GM18858 (cell line): ENCODE measurements around the gene DGCR2.
"Not testable (repeated sequence)": the region's sequence is repeated elsewhere in the genome, so short reads cannot be mapped to it uniquely, and the experiment has no call there.

Experiments used
- ATAC-seq: cut with Tn5 transposase; IDR thresholded peaks from one replicate; pipeline ENCODE4 v1.9.1; 2021; ENCODE audit not compliant: unreplicated experiment

DGCR2 gene

GRCh38 chr22:19012308-19012986 lies 109.8 kb downstream of the DGCR2 start:
- ATAC-seq, result no peak

DNA sequence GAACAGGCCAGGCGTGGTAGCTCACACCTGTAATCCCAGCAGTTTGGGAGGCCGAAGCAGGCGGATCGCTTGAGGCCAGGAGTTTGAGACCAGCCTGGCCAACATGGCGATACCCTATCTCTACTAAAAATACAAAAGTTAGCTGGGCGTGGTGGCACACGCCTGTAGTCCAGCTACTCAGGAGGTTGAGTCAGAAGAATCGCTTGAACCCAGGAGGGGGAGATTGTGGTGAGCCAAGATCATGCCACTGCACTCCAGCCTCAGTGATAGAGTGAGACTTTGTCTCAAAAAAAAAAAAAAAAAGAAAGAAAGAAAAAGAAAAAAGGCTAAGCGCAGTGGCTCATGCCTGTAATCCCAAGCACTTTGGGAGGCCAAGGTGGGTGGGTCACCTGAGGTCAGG lies 110.6 kb downstream of the DGCR2 start:
- ATAC-seq, result not testable (repeated sequence)

DNA sequence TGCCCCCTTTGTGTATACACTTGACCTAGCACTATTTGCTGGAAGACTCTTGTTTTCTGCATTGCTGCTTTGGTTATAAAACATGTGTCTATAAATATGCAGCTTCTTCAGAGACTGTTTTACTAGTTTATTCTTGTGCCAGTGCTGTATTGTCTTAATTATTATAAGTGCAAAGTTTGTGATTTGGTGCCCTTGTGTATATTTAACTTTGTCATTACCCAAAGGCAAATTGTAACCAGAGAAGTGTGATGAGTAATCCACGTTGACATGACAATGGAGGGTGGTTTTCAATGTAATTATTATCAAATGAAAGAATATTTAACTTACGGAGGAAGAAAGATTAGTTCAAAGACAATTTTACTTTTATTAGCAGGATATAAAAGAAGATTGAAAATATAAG lies 111.1 kb downstream of the DGCR2 start:
- no peak for ATAC-seq

DNA sequence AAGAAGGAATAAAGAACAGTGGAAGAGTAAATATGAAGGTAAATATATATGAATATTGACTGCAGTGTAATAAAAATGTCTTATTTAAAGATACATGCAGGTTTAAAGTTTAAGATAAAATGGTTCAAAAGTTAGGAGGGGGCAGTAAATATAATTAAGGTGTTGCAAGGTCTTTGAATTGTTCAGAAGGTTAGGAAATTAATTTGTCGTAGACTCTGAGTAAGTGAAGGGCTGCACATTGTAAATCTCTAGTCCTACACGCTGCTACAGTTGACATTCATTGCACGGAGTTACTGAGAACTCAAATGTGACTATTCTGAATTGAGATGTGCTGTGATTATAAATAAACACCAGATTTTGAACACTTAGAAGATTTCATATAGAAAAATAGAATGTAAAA lies 116.3 kb downstream of the DGCR2 start:
- ATAC-seq, result no peak

DNA sequence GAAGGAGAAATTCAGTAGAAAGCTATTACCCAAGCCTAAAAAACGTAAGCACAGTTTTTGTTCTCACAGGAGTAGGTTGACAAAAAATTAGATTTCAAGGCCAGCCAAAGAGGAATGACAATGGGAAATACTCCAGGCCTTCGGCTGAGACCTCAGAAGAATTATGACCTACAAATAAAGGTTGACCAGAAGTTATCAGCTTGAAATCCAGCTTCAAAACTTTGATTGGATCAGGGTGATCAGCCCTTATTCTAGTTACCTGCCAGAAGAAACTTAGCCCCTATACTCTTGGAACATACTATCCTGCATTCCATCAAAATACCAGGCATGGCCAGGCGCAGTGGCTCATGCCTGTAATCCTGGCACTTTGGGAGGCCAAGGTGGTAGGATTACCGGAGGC lies 117.7 kb downstream of the DGCR2 start:
- ATAC-seq, result no peak

DNA sequence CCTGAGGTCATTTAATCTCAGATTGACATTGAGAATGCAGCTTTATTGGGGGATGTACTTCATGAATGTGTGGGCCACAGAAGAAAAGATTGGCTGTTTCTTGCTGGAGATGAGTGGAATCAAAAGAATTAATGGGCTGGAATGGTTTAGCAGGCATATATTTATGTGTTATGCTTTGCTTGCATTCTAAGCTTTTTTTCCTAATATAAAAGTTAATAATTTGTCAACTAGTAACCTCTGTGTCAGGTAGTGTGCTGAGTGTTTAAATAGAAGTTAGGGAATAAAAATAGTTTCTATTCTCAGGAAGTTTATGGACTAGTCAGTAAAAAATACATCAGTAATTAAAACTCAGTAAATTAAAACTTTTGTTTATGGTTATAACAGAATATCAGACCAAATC lies 118.7 kb downstream of the DGCR2 start:
- no peak for ATAC-seq

DNA sequence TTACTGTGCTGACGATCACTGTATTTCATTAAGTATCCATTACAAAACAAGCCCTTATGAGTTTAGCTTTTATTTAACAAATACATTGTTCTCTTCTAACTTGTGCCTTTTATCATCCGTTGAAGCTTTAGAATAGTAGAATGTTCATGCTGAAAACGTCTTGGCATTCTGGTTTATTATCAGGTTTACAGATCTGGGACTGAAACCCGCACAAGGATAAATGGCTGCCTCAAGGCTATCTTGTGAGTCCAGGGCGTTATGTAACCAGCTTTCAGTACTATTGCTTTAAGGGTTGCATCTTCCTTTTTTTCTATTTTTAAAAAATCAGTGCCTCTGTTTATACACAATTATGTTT lies 119.6 kb downstream of the DGCR2 start:
- ATAC-seq, result no peak

DNA sequence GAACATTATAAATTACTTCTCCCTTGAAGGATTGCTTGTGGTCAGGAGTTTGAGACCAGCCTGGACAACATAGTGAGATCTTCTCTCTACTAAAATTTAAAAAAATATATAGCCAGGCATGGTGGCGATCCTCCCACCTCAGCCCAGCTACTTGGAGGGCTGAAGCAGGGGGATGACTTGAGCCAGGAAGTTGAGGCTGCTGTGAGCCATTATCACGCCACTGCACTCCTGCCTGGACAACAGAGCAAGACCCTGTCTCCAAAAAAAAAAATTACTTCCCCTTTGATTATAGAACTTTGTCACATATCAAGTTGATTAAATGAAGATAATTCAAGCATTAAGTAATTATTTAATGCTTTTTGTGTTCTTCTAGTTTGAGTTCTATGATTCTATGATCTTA lies 121.0 kb downstream of the DGCR2 start:
- no peak for ATAC-seq

GRCh38 chr22:19000106-19000505 lies 122.1 kb downstream of the DGCR2 start:
- ATAC-seq, result not testable (repeated sequence)

GRCh38 chr22:18999416-18999815 lies 122.8 kb downstream of the DGCR2 start:
- ATAC-seq, result no peak

DNA sequence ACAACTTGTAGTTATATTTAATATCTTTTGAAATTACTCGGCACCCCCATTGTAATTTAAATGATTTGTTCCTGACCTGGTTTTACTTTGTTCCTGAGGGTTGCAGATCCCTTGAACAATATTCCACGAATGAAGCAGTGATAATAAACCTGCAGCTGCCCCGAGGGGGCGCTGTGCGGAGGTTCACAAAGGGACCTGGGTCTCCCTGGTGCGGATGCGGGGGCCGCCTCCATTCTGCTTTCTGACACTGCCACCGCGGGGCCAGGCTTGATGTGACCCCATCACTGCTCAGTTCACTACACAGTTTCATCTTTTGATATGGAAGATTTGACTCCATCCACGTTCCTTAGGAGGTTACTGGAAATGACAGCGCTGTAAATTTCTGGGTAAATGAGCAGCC lies 123.2 kb downstream of the DGCR2 start:
- ATAC-seq, result no peak

DNA sequence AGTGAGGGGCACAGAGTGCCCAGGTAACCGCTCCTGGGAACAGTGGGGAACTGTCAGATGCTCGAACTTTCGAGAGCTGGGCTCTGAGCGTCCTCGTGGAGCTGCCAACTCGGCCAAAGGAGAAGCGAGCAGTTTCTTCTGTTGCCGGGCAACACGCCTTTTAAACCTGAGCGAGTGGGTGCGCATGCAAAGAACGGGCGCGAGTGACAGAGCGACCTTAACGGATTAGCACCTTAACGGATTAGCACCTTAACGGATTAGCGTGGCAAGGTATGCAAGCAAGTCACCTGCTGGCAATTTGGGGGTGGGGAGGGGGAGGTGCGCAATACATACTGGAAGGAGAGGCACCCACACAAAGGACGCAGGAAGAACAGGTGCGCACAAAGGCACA lies 124.3 kb downstream of the DGCR2 start:
- ATAC-seq, result no peak

DNA sequence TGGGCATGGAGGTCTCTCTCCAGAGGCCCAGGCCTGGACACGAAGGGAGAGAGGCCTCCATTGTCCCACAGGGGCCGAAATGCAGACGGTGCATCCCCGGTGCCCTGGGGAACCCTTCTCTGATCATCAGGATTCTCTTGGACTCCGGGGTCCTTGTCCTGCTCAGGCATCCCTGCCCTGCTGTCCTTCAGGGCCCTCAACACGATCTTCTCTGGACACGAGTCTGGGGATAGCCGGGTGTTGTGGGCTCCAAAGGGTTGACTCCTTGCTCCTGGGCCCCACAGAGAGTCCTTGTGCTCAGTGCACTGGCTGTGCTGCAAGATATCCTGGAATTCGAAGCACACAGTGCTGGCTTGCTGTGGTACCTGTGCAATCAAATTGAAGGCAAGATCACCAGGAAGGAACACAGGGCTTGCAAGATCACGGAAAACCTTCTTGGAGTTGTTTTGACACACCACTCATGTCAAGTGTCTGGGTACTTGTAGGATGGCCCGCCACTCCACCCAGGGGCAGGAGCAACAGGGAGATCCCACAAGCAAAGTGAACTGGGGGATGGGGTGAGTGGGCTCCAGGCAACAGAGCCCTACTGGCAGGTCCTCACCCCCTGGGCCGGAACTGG lies 124.8 kb downstream of the DGCR2 start:
- ATAC-seq, result no peak

- no peak for ATAC-seq
Observed at GRCh38 chr22:18996376-18996900, 125.8 kb downstream of the DGCR2 start.

- no peak for ATAC-seq
Observed at GRCh38 chr22:18995327-18995711, 126.9 kb downstream of the DGCR2 start.

- ATAC-seq, result no peak
Observed at GRCh38 chr22:18994701-18995326, 127.4 kb downstream of the DGCR2 start.

- ATAC-seq, result no peak
Observed at GRCh38 chr22:18994056-18994455, 128.2 kb downstream of the DGCR2 start.

DNA sequence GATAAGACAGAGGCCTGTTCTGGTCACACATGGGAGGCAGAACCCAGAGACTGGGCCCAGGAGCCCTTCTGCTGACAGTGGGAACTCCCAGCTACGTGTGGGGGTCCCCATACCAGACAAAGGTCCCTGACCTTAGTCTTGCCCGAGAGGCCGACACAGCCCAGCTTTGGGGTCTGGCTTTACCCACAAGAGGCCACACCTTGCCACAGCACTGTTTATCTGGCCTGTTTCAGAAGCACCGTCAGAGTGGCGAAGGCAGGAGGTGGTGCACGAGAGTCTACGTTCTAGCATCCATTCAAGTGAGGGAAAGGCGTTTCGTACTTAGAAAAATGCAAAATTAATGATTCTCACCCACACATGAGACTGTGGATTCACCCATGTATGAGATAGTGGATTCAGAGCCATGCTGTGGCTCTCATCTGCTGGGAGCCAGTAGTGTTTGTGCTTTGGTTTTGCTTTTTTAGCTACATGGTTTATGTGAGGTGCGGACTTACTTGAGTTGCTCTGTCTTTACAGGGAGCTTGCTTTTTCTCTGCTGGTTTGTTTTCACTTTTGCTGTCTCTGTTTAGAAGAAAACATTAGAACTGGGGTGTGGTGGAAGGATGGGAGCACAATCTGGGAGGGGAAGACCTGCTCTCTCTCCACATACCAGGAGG lies 129.5 kb downstream of the DGCR2 start:
- ATAC-seq, result no peak

GRCh38 chr22:18991821-18992442 lies 130.3 kb downstream of the DGCR2 start:
- no peak for ATAC-seq

- no peak for ATAC-seq
Observed at GRCh38 chr22:18991138-18991432, 131.1 kb downstream of the DGCR2 start.

DNA sequence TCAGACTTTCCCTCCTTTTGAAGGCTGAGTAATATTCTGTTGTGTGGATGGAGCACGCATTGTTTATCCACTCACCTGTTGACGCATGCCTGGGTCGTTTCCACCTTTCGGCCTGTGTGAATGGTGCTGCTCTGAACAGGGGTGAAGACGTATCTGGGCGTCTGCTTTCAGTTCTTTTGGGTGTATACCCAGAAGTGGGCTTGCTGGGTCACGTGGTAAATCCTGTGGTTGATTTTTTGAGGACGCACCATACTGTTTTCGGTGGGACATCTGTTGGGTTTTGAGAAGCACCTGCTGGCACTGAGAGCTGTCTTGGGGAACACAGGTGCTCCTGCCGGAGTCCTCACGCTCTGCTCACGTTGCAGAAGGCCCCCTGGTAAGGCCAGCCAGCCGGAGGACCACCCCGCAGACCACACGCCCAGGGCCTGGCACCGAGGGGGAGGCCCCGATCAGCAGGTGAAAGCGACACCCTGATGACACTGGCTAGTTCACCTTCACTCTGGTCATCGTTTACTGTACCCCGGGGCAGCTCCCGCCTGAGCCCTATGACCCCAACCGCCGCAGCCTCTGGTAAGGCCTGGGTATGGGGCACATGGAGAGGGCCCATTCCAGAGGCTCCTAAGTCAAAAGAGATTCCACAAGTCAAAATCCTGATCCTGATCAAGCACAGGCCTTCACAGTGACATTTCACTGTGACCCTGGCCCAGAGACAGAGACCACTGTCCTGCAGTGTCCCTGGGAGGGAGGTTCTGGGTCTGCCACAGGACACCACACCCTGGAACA lies 131.7 kb downstream of the DGCR2 start:
- no peak for ATAC-seq
